HCT116 (cell line): ENCODE results near the gene PWWP2B. TPM values are rescaled to one million over a fixed set of nuclear protein-coding genes. Genes with fewer than 3 reads are reported as not detected.

Source experiments
- ATAC-seq: fragments of 200-7000 bp; cut with Tn5 transposase; 2 replicates; pipeline ENCODE4 v1.9.1; 2020; ENCODE audit warnings: mild to moderate bottlenecking, moderate library complexity
- BruUV-seq: library from RNA; stranded (reverse); fragments of 400-500 nt; replicated peaks from 2 replicates; lab custom pipeline; 2021; lab: Mats Ljungman, UMichigan
- CTCF ChIA-PET: fragments of 300-600 bp; sonication (Branson Sonifier 250); formaldehyde crosslinking; loops from one replicate; lab custom pipeline; 2021; ENCODE audit warnings: antibody characterized with exemption; lab: Charles Lee
- POLR2A ChIA-PET: fragments of 300-600, 350-600 bp; sonication (Branson Sonifier 250); formaldehyde crosslinking; loops from one replicate; lab custom pipeline; 2021; ENCODE audit warnings: antibody characterized with exemption; lab: Charles Lee
- RAD21 ChIA-PET, 2 experiments: fragments of 300-600 bp; sonication (Branson Sonifier 250); formaldehyde crosslinking; loops; one replicate each; lab custom pipeline; 2023; ENCODE audit warnings: low total read pairs in 2 of 2; ENCODE audit not compliant: uncharacterized antibody in 2 of 2, unreplicated experiment in 2 of 2, low non-redundant PET in 1 of 2; lab: Charles Lee
- DNase-seq: peaks from one replicate; pipeline ENCODE4 v3.0.0-alpha.2; 2010; ENCODE audit warnings: low read depth, low spot score
- H2AFZ ChIP-seq: fragments of 200-600 bp; shearing (Covaris generic), sonication (generic); 2 replicates; pipeline ENCODE4 v1.6.1; 2017; ENCODE audit warnings: low read depth, mixed run types, mixed read lengths, antibody characterized with exemption, low read length; ENCODE audit not compliant: poor library complexity, severe bottlenecking
- H3K27ac ChIP-seq: 2 replicates; pipeline ENCODE4 v1.5.1; 2012; ENCODE audit warnings: low read depth, low read length
- H3K27me3 ChIP-seq: fragments of 200-600 bp; sonication (generic); 2 replicates; pipeline ENCODE4 v1.6.1; 2016; ENCODE audit warnings: mixed run types, low read length, mixed read lengths; ENCODE audit not compliant: insufficient read depth
- H3K36me3 ChIP-seq, 2 experiments: fragments of 200-500 bp in 1 of 2; fragments of 200-600 bp in 1 of 2; sonication (Bioruptor generic) in 1 of 2; sonication (generic) in 1 of 2; 2 replicates each; pipeline versions ENCODE4 v1.5.1 to v1.6.1; 2014 to 2016; ENCODE audit warnings: low read length in 2 of 2, inconsistent platforms in 1 of 2, mixed read lengths in 1 of 2, mixed run types in 1 of 2; ENCODE audit not compliant: insufficient read depth in 2 of 2, control insufficient read depth in 1 of 2
- H3K4me1 ChIP-seq, 2 experiments: fragments of 200-600 bp in 1 of 2; sonication (generic) in 1 of 2; 2 replicates each; pipeline versions ENCODE4 v1.5.1 to v1.6.1; 2012 to 2017; ENCODE audit warnings: low read length in 2 of 2, inconsistent platforms in 1 of 2, mild to moderate bottlenecking in 1 of 2, mixed read lengths in 1 of 2, mixed run types in 1 of 2, moderate library complexity in 1 of 2; ENCODE audit not compliant: insufficient read depth in 2 of 2, control insufficient read depth in 1 of 2
- H3K4me2 ChIP-seq: fragments of 200-600 bp; sonication (generic); 2 replicates; pipeline ENCODE4 v1.6.1; 2017; ENCODE audit warnings: mixed run types, low read length, mixed read lengths
- H3K4me3 ChIP-seq, 2 experiments: fragments of 200-600 bp in 1 of 2; sonication (generic) in 1 of 2; replicated peaks in 1 of 2; 2 replicates each; pipeline ENCODE4 v1.5.1; 2011 to 2016; ENCODE audit warnings: low read length in 2 of 2, control low read depth in 1 of 2, low read depth in 1 of 2, mild to moderate bottlenecking in 1 of 2, mixed read lengths in 1 of 2, mixed run types in 1 of 2
- H3K79me2 ChIP-seq: fragments of 200-600 bp; sonication (generic); 2 replicates; pipeline ENCODE4 v1.6.1; 2017; ENCODE audit warnings: mild to moderate bottlenecking, mixed run types, low read length, moderate library complexity, mixed read lengths; ENCODE audit not compliant: insufficient read depth
- H3K9ac ChIP-seq: fragments of 200-600 bp; sonication (generic); 2 replicates; pipeline ENCODE4 v1.6.1; 2016; ENCODE audit warnings: low read length, mixed read lengths
- H3K9me2 ChIP-seq: fragments of 200-600 bp; sonication (generic), shearing (Covaris generic); 2 replicates; pipeline ENCODE4 v1.6.1; 2017; ENCODE audit warnings: mixed run types, mild to moderate bottlenecking, moderate library complexity; ENCODE audit not compliant: insufficient read depth
- H3K9me3 ChIP-seq, 2 experiments: fragments of 200-500 bp in 1 of 2; fragments of 200-600 bp in 1 of 2; sonication (Bioruptor generic) in 1 of 2; sonication (generic) in 1 of 2; 2 replicates each; pipeline ENCODE4 v1.6.1; 2014 to 2017; ENCODE audit warnings: low read length in 2 of 2, mixed read lengths in 2 of 2, inconsistent platforms in 1 of 2, low read depth in 1 of 2, mild to moderate bottlenecking in 1 of 2, mixed run types in 1 of 2, moderate library complexity in 1 of 2; ENCODE audit not compliant: control insufficient read depth in 1 of 2, insufficient read depth in 1 of 2
- H4K20me1 ChIP-seq: fragments of 200-600 bp; sonication (generic), shearing (Covaris generic); 2 replicates; pipeline ENCODE4 v1.6.1; 2017; ENCODE audit warnings: mixed run types, mild to moderate bottlenecking, moderate library complexity; ENCODE audit not compliant: insufficient read depth
- CBX3 ChIP-seq: IDR thresholded peaks from 2 replicates; pipeline ENCODE4 v1.6.1; 2012; ENCODE audit warnings: low read depth
- CEBPB ChIP-seq: IDR thresholded peaks from 2 replicates; pipeline ENCODE4 v1.6.1; 2012; ENCODE audit warnings: low read depth
- CTCF ChIP-seq, 3 experiments: fragments of 200-600 bp in 1 of 3; sonication (generic) in 1 of 3; IDR thresholded peaks in 2 of 3; conservative IDR thresholded peaks in 1 of 3; 2 replicates each; pipeline ENCODE4 v1.5.1; 2012 to 2017; ENCODE audit warnings: low read depth in 2 of 3, low read length in 2 of 3, antibody characterized with exemption in 1 of 3, borderline replicate concordance in 1 of 3, control low read depth in 1 of 3, mild to moderate bottlenecking in 1 of 3, mixed read lengths in 1 of 3, mixed run types in 1 of 3, moderate library complexity in 1 of 3; ENCODE audit not compliant: insufficient read depth in 1 of 3
- EGR1 ChIP-seq: IDR thresholded peaks from 2 replicates; pipeline ENCODE4 v1.6.1; 2012; ENCODE audit warnings: low read depth
- ELF1 ChIP-seq: IDR thresholded peaks from 2 replicates; pipeline ENCODE4 v1.6.1; 2012; ENCODE audit warnings: low read depth, borderline replicate concordance
- EZH2 ChIP-seq: fragments of 200-600 bp; sonication (generic); IDR thresholded peaks from 2 replicates; pipeline ENCODE4 v1.6.1; 2017; ENCODE audit warnings: antibody characterized with exemption, mixed run types
- JUND ChIP-seq: IDR thresholded peaks from 2 replicates; pipeline ENCODE4 v1.6.1; 2012
- POLR2A ChIP-seq: IDR thresholded peaks from 2 replicates; pipeline ENCODE4 v1.7.0; 2011; ENCODE audit warnings: borderline replicate concordance; ENCODE audit not compliant: insufficient read depth, insufficient read length; ENCODE audit errors: extremely low read depth
- RAD21 ChIP-seq: IDR thresholded peaks from 2 replicates; pipeline ENCODE4 v1.6.1; 2012; ENCODE audit warnings: low read depth, mild to moderate bottlenecking
- SP1 ChIP-seq: IDR thresholded peaks from 2 replicates; pipeline ENCODE4 v1.6.1; 2012; ENCODE audit warnings: low read depth
- SRF ChIP-seq: IDR thresholded peaks from 2 replicates; pipeline ENCODE4 v1.6.1; 2012; ENCODE audit warnings: low read depth
- YY1 ChIP-seq: IDR thresholded peaks from 2 replicates; pipeline ENCODE4 v1.6.1; 2011; ENCODE audit warnings: low read length, low read depth, moderate library complexity, mild to moderate bottlenecking; ENCODE audit not compliant: insufficient replicate concordance; ENCODE audit errors: extremely low read depth
- ZNF274 ChIP-seq: fragments of 200-500 bp; sonication (Bioruptor generic); IDR thresholded peaks from 2 replicates; pipeline ENCODE4 v1.6.1; 2014; ENCODE audit warnings: mild to moderate bottlenecking, low read depth, low read length, inconsistent platforms
- intact Hi-C: fragments of 100-400 bp; cut with micrococcal nuclease; formaldehyde crosslinking; loops from 2 replicates; pipeline ENCODE4 v1.10.0; 2022
- total RNA-seq: library from RNA; stranded (reverse); gene quantifications from one replicate; pipeline ENCODE4 v1.2.1, GENCODE V29; 2021; ENCODE audit not compliant: unreplicated experiment
- TF ChIP-seq, protein P1 (sequence below): IDR thresholded peaks from 2 replicates; pipeline ENCODE4 v1.6.1; 2012; ENCODE audit warnings: low read depth
- TF ChIP-seq, protein P2 (sequence below): IDR thresholded peaks from 2 replicates; pipeline ENCODE4 v1.6.1; 2011; ENCODE audit warnings: mild to moderate bottlenecking, low read length, moderate library complexity; ENCODE audit not compliant: insufficient replicate concordance; ENCODE audit errors: extremely low read depth

Gene PWWP2B
- total RNA-seq, 1 experiment from 2014 or later = 13.9 TPM

GRCh38 chr10:132353456-132354355 lies 43.3 kb upstream of the PWWP2B start (continued):
- no peak for TF ChIP-seq SRF

DNA sequence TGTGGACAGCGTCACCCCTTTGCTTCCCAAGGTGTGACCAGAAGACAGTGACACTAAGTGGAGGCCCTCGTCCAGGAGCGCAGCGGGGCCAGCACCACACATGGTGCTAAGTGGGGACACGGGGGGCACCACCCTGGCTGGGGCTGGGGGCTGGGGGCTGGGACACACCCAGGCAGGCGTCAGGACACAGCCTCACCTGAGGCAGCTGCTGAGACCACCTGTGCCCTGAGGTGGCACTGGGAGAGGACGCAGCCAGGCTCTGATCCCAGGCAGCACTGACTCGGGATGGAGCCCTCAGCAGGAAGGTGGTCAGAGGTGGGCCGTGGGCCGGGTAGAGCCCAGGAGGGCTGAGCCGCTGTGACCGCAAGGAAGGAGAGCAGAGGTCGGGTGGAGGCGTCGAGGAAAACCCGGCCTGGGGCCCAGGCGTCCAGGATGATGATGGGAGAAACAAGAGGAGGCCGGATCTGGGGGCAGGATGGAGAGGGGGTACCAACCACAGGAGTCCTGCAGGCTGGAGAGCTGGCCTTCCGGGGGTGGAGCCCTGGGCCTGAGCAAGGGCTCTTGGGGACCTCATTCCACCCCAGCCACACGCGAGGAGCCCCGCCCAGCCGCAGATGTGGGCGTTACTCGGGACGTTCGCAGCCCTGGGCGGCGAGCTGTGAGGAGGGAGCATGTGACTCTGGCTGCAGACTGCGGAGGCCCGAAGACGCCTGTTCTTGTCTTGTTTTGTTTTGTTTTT lies 42.5 kb upstream of the PWWP2B start:
- RAD21 ChIA-PET = no interaction called here
- no peak for ATAC-seq
- POLR2A ChIA-PET = no interaction called here

More for the DNA sequence above, 42.5 kb upstream of the PWWP2B start:
- H3K36me3 ChIP-seq = no peaks in the 10 kb centered on the region
- no peaks in the 10 kb centered on the region for H4K20me1 ChIP-seq
- no peaks in the 10 kb centered on the region for H3K9me3 ChIP-seq
- H3K27me3 ChIP-seq = no peaks in the 10 kb centered on the region
- H3K4me3 ChIP-seq = no peak overlapping the region
- no peak overlapping the region for H2AFZ ChIP-seq
- no peak for DNase-seq
- H3K4me2 ChIP-seq = no peak overlapping the region
- no peak for TF ChIP-seq RAD21
- TF ChIP-seq, protein P1, sequence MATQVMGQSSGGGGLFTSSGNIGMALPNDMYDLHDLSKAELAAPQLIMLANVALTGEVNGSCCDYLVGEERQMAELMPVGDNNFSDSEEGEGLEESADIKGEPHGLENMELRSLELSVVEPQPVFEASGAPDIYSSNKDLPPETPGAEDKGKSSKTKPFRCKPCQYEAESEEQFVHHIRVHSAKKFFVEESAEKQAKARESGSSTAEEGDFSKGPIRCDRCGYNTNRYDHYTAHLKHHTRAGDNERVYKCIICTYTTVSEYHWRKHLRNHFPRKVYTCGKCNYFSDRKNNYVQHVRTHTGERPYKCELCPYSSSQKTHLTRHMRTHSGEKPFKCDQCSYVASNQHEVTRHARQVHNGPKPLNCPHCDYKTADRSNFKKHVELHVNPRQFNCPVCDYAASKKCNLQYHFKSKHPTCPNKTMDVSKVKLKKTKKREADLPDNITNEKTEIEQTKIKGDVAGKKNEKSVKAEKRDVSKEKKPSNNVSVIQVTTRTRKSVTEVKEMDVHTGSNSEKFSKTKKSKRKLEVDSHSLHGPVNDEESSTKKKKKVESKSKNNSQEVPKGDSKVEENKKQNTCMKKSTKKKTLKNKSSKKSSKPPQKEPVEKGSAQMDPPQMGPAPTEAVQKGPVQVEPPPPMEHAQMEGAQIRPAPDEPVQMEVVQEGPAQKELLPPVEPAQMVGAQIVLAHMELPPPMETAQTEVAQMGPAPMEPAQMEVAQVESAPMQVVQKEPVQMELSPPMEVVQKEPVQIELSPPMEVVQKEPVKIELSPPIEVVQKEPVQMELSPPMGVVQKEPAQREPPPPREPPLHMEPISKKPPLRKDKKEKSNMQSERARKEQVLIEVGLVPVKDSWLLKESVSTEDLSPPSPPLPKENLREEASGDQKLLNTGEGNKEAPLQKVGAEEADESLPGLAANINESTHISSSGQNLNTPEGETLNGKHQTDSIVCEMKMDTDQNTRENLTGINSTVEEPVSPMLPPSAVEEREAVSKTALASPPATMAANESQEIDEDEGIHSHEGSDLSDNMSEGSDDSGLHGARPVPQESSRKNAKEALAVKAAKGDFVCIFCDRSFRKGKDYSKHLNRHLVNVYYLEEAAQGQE = no peak
- no peak for TF ChIP-seq ELF1
- no peak for TF ChIP-seq EGR1
- no peak for TF ChIP-seq YY1
- no peak for TF ChIP-seq POLR2A
- no peak for TF ChIP-seq CBX3
- no peak for TF ChIP-seq JUND
- no peak for TF ChIP-seq CTCF (IDR thresholded peaks at IDR 0.05 in 2 of 3, conservative IDR thresholded peaks at IDR 0.05 in 1 of 3; ENCODE audit: borderline replicate concordance in 1 of 3, insufficient read depth in 1 of 3, low read depth in 2 of 3, low read length in 2 of 3)
- no peak for TF ChIP-seq EZH2
- no peak for TF ChIP-seq CEBPB
- no peak for TF ChIP-seq ZNF274
- no peak for TF ChIP-seq SP1
- TF ChIP-seq, protein P2, sequence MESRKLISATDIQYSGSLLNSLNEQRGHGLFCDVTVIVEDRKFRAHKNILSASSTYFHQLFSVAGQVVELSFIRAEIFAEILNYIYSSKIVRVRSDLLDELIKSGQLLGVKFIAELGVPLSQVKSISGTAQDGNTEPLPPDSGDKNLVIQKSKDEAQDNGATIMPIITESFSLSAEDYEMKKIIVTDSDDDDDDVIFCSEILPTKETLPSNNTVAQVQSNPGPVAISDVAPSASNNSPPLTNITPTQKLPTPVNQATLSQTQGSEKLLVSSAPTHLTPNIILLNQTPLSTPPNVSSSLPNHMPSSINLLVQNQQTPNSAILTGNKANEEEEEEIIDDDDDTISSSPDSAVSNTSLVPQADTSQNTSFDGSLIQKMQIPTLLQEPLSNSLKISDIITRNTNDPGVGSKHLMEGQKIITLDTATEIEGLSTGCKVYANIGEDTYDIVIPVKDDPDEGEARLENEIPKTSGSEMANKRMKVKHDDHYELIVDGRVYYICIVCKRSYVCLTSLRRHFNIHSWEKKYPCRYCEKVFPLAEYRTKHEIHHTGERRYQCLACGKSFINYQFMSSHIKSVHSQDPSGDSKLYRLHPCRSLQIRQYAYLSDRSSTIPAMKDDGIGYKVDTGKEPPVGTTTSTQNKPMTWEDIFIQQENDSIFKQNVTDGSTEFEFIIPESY = no peak
- TF ChIP-seq, all 23 proteins: peak for 0
- H3K27ac ChIP-seq = no peak overlapping the region
- no TSS peak for BruUV-seq
- CTCF ChIA-PET = interaction anchor here (0.9 kb wide), 1 partner anchor 39 kb away, joined by 3 read pairs; no protein-coding TSS in a partner anchor
- no peaks in the 10 kb centered on the region for H3K9me2 ChIP-seq
- no peak overlapping the region for H3K9ac ChIP-seq
- no peaks in the 10 kb centered on the region for H3K79me2 ChIP-seq
- no peaks in the 10 kb centered on the region for H3K4me1 ChIP-seq
- intact Hi-C loops = no loop called here
